Osteoblast (primary cell): ENCODE data around the gene DUSP9. TPM values are rescaled to one million over a fixed set of nuclear protein-coding genes. Genes with fewer than 3 reads are reported as not detected.

Experiments
- DNase-seq: peaks from one replicate; pipeline ENCODE4 v3.0.0; 2011; ENCODE audit warnings: low spot score, mixed read lengths; ENCODE audit not compliant: insufficient read length; ENCODE audit errors: missing footprints
- H2AFZ ChIP-seq: 2 replicates; pipeline ENCODE4 v1.6.0; 2011; ENCODE audit warnings: mild to moderate bottlenecking, low read length
- H3K27ac ChIP-seq: 2 replicates; pipeline ENCODE4 v1.5.1; 2011; ENCODE audit warnings: mild to moderate bottlenecking, low read depth, low read length, moderate library complexity
- H3K27me3 ChIP-seq: 2 replicates; pipeline ENCODE4 v1.6.0; 2012; ENCODE audit warnings: mild to moderate bottlenecking, control low read depth, inconsistent platforms, low read length, moderate library complexity; ENCODE audit not compliant: insufficient read depth
- H3K36me3 ChIP-seq: 2 replicates; pipeline ENCODE4 v1.5.1; 2011; ENCODE audit warnings: mild to moderate bottlenecking, low read length, control low read depth, moderate library complexity; ENCODE audit not compliant: insufficient read depth
- H3K4me1 ChIP-seq: 2 replicates; pipeline ENCODE4 v1.5.1; 2011; ENCODE audit warnings: mild to moderate bottlenecking, low read length, control low read depth, moderate library complexity; ENCODE audit not compliant: insufficient read depth
- H3K4me2 ChIP-seq: 2 replicates; pipeline ENCODE4 v1.6.0; 2011; ENCODE audit warnings: mild to moderate bottlenecking, low read length; ENCODE audit not compliant: insufficient read depth
- H3K4me3 ChIP-seq: fragments of 200-600 bp; sonication (generic); 3 replicates; pipeline ENCODE4 v1.5.1; 2012; ENCODE audit warnings: mild to moderate bottlenecking, low read length, inconsistent platforms; ENCODE audit not compliant: insufficient read depth
- H3K79me2 ChIP-seq: 2 replicates; pipeline ENCODE4 v1.6.0; 2012; ENCODE audit warnings: mild to moderate bottlenecking, low read length, control low read depth, inconsistent platforms; ENCODE audit not compliant: insufficient read depth
- H3K9me3 ChIP-seq: 2 replicates; pipeline ENCODE4 v1.5.1; 2011; ENCODE audit warnings: low read depth, low read length, control low read depth
- H4K20me1 ChIP-seq: 2 replicates; pipeline ENCODE4 v1.6.0; 2012; ENCODE audit warnings: mild to moderate bottlenecking, low read length, control low read depth; ENCODE audit not compliant: insufficient read depth
- total RNA-seq: library from RNA; depleted of rRNA; stranded (reverse); fragments of >200 nt; gene quantifications from 2 replicates; pipeline ENCODE4 v1.2.3, GENCODE V29; 2012
- TF ChIP-seq, protein P1 (sequence below): IDR thresholded peaks from 2 replicates; pipeline ENCODE4 v1.5.1; 2011; ENCODE audit warnings: mild to moderate bottlenecking, low read depth, low read length, moderate library complexity; ENCODE audit errors: extremely low read depth

The DUSP9 gene
- total RNA-seq, 1 donor = under 0.01 TPM

DNA sequence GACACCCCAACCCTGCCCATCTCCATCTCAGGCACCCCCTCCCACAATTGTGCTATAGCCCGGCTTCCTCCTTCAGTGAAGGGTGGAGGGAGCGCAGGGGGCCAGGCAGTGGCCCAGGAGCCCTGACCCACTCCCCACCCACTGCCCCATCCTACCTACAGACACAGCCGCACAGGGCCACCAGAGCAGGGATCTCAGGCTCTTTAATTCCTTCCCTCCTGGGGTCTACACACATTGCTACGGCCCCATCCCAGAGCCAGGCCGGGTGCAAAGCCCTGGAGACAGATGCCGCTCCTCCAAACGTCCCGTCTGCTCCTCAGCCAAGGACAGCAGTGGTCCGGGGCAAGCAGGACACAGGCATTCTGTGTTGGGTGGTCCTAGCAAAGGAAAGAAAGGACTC, 12.8 kb upstream of the DUSP9 start:
- no peaks in the 10 kb centered on the region for H3K79me2 ChIP-seq
- H3K4me3 ChIP-seq = no peak overlapping the region
- no peak overlapping the region for H3K27ac ChIP-seq
- no peak overlapping the region for H3K4me2 ChIP-seq
- no peaks in the 10 kb centered on the region for H3K36me3 ChIP-seq
- TF ChIP-seq, protein P1, sequence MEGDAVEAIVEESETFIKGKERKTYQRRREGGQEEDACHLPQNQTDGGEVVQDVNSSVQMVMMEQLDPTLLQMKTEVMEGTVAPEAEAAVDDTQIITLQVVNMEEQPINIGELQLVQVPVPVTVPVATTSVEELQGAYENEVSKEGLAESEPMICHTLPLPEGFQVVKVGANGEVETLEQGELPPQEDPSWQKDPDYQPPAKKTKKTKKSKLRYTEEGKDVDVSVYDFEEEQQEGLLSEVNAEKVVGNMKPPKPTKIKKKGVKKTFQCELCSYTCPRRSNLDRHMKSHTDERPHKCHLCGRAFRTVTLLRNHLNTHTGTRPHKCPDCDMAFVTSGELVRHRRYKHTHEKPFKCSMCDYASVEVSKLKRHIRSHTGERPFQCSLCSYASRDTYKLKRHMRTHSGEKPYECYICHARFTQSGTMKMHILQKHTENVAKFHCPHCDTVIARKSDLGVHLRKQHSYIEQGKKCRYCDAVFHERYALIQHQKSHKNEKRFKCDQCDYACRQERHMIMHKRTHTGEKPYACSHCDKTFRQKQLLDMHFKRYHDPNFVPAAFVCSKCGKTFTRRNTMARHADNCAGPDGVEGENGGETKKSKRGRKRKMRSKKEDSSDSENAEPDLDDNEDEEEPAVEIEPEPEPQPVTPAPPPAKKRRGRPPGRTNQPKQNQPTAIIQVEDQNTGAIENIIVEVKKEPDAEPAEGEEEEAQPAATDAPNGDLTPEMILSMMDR = no peak
- no peak overlapping the region for H2AFZ ChIP-seq
- H3K4me1 ChIP-seq = no peaks in the 10 kb centered on the region
- H3K9me3 ChIP-seq = peaks cover 7% of the 10 kb centered on the region
- H3K27me3 ChIP-seq = peaks cover 4% of the 10 kb centered on the region
- no peaks in the 10 kb centered on the region for H4K20me1 ChIP-seq
- peak; percentile 70 for DNase-seq

DNA sequence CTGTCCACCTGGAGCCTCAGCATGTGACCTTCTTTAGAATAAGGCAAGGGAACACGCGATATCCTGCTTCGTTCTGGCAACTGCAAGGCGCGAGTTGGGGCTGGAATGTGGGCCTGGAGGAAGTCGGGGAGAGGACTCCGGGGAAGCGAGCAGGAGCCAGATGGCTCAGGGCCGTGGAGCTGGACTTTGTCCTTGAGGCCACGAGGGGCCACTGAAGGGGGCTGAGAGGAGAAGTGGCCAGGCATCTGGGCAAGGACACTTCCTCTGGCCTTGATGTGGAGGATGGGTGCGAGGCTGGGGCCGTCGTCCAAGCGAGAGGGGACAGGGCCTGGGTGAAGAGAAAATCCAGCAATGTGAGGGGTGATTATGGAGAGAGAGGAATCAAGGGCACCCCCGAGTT, 12.2 kb upstream of the DUSP9 start:
- TF ChIP-seq, protein P1 = no peak
- DNase-seq = peak; percentile 76
- Histone ChIP-seq H3K9me3 (peaks cover 7% of the 10 kb centered on the region), H2AFZ (no peak overlapping the region), H3K4me3 (no peak overlapping the region), H4K20me1 (no peaks in the 10 kb centered on the region), H3K4me1 (no peaks in the 10 kb centered on the region), H3K4me2 (no peak overlapping the region), H3K36me3 (no peaks in the 10 kb centered on the region), H3K27ac (no peak overlapping the region), H3K27me3 (peaks cover 4% of the 10 kb centered on the region), H3K79me2 (no peaks in the 10 kb centered on the region)

DNA sequence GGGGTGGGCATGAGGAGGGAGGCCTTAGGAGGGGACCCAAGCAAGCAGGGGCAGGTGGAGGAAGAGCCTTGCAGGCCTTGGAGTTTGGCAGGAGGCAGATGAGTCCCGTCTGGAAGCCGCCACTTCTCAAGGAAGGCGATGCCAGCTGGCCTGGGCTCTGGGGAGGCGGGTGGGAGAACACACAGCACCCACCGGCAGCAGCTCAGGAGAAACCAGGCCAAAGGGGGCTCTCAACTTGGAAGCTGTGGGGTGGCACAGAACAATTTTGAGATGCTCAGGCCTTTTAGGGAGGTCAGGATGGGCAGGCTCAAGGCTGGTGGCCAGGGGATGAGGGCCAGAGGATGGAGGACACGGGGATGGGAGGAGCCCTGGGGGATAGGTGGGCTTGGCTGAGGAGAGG, 11.6 kb upstream of the DUSP9 start:
- Histone ChIP-seq H3K27me3 (peaks cover 4% of the 10 kb centered on the region), H3K36me3 (no peaks in the 10 kb centered on the region), H3K79me2 (no peaks in the 10 kb centered on the region), H4K20me1 (no peaks in the 10 kb centered on the region), H3K4me1 (no peaks in the 10 kb centered on the region), H3K4me2 (no peak overlapping the region), H2AFZ (no peak overlapping the region), H3K9me3 (peaks cover 7% of the 10 kb centered on the region), H3K4me3 (no peak overlapping the region), H3K27ac (no peak overlapping the region)
- DNase-seq = peak; percentile 80
- TF ChIP-seq, protein P1 = no peak

DNA sequence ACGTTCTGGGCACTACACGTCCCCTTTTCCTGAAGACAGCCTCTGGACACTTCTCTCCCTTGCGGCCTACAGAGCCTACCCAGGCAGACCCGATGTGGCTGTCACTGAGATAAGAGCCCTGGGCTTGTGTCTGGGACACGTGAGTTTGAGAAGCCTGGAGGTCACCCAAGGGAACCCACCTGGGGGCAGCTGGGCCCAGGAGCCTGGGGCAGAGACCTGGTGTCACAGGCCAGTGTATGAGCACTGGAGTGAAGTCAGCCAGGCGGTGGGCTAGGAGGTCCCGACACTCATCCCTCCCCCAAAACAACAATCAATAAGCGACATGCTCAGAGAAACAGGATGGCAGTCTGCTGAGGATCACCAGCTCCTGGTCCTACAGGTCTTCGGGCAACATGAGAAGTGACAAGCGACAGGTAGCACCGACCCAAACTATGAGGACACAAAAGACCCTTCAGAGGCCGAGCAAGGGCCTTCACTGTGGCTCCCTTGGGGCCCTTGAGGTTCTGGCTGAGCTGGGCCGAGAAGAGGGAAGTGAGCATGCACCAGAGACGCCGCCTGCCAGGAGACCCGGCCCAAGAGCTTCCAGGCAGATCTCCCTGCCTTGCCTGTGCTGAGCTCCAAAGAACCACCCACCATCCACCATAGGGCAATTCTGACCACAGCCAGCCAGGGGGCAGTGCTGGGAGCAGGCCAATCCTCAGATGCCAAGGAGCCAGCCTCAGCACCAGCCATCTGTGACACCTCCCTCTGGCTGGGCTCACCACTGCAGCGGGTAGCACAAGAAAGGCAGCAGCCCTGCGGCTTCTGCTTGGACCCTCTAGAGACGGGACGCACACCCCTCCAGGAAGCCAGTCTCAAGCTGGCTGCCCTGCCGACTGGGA, 11.0 kb upstream of the DUSP9 start:
- H3K4me1 ChIP-seq = no peaks in the 10 kb centered on the region
- peak; percentile 93 for DNase-seq

More for the DNA sequence above, 11.0 kb upstream of the DUSP9 start:
- no peak overlapping the region for H3K27ac ChIP-seq
- no peak overlapping the region for H3K4me2 ChIP-seq
- H3K9me3 ChIP-seq = peaks cover 6% of the 10 kb centered on the region
- peaks cover 7% of the 10 kb centered on the region for H3K27me3 ChIP-seq
- TF ChIP-seq, protein P1 = peak; percentile 32
- no peaks in the 10 kb centered on the region for H3K36me3 ChIP-seq
- no peaks in the 10 kb centered on the region for H3K79me2 ChIP-seq
- no peaks in the 10 kb centered on the region for H4K20me1 ChIP-seq
- H3K4me3 ChIP-seq = no peak overlapping the region
- no peak overlapping the region for H2AFZ ChIP-seq
